GM13976 (cell line): Measurements from ENCODE around the gene SETMAR.

Experiments used
- DNase-seq: peaks from one replicate; pipeline ENCODE4 v3.0.0; 2012; ENCODE audit warnings: low spot score
- in situ Hi-C: fragments of 300-500 bp; cut with MboI; formaldehyde crosslinking; loops from one replicate; pipeline ENCODE4 v1.12.0; 2022; ENCODE audit warnings: low sequenced_read_pairs, mixed read lengths, inconsistent platforms; ENCODE audit not compliant: unreplicated experiment
- TF ChIP-seq, protein P1 (sequence below): IDR thresholded peaks from 2 replicates; pipeline ENCODE4 v1.5.1; 2012; ENCODE audit warnings: borderline replicate concordance, mild to moderate bottlenecking; ENCODE audit not compliant: insufficient read depth; ENCODE audit errors: extremely low read depth, missing control alignments, control extremely low read depth

The SETMAR gene

DNA sequence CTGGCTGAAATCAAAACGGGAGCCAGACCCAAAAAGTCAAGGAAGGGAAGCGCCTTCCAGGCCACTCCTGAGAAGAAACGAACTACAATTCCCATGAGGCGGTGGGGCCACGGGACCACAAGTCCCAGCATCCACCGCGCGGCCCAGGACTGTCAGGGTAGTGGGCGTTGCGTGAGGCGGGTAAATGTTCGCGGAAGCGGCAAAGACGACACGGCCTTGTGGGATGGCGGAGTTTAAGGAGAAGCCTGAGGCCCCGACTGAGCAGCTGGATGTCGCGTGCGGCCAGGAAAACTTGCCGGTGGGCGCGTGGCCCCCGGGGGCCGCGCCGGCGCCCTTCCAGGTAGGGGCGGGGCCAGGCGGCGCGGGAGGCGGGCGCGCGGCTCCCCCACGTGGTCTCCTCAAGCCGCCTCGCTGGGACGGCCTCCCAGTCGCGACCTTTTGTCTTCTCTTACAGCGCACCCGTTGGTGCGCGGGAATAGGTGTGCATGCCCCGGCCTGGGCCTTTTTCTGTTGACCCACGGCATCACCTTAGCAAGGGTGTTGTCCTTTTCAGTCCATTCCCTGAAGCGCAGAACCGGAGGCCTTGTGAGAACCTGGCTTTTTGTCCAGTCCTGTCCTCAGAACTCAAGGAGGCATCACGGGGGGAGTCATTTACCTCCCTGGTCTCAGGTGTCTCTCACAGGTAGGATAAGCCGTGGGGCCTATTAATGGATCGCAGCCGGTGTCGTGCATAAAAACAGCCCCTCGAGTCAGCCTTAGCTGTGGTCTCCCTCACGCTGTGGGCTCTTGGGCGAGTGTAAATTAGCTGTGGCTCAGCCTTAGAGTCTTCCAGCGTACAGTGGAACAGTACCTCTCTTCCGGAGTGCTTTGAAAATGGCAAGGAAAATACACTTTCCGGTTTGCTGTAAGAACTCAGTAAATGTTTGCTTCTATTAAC, at the start of gene SETMAR:
Gene SETMAR, plus strand, starts transcription at position 183 of the 937 bp plus-strand sequence. Its CDS starts 2 bp downstream, at position 185.
- in situ Hi-C loops = no loop called here
- TF ChIP-seq, protein P1, sequence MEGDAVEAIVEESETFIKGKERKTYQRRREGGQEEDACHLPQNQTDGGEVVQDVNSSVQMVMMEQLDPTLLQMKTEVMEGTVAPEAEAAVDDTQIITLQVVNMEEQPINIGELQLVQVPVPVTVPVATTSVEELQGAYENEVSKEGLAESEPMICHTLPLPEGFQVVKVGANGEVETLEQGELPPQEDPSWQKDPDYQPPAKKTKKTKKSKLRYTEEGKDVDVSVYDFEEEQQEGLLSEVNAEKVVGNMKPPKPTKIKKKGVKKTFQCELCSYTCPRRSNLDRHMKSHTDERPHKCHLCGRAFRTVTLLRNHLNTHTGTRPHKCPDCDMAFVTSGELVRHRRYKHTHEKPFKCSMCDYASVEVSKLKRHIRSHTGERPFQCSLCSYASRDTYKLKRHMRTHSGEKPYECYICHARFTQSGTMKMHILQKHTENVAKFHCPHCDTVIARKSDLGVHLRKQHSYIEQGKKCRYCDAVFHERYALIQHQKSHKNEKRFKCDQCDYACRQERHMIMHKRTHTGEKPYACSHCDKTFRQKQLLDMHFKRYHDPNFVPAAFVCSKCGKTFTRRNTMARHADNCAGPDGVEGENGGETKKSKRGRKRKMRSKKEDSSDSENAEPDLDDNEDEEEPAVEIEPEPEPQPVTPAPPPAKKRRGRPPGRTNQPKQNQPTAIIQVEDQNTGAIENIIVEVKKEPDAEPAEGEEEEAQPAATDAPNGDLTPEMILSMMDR = peak; percentile 8
- peak; percentile 92 for DNase-seq

DNA sequence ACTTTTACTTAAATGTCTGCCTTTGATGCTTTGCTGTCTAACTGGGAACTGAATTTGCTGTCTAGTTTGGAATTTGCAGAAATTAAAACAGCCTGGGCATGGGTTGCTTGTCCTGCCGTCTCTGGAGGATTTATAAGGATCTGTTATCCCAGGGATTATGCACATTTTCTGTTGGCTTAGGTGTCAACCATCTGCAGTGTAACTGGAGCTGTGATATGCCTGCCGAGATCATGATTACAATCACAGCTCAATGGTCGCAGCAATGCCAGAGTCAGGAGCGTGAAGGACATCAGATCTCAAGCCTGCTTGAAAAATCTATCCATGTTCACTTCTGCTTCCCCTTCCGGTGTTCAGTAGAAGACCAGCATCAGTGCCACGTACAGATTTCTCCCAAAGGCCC, 41.8 kb upstream of the SETMAR start:
- in situ Hi-C loops = no loop called here
- TF ChIP-seq, protein P1 = no peak
- DNase-seq = no peak

- in situ Hi-C loops = no loop called here
- TF ChIP-seq, protein P1 = no peak
- no peak for DNase-seq
Measured at GRCh38 chr3:4264040-4264439, 39.1 kb upstream of the SETMAR start.

GRCh38 chr3:4270720-4271119, 32.4 kb upstream of the SETMAR start:
- in situ Hi-C loops = no loop called here
- peak; percentile 19 for DNase-seq
- TF ChIP-seq, protein P1 = no peak

GRCh38 chr3:4271834-4272233, 31.3 kb upstream of the SETMAR start:
- TF ChIP-seq, protein P1 = no peak
- in situ Hi-C loops = no loop called here
- DNase-seq = peak; percentile 35

GRCh38 chr3:4279516-4280105, 23.6 kb upstream of the SETMAR start:
- DNase-seq = no peak
- TF ChIP-seq, protein P1 = no peak
- in situ Hi-C loops = loop anchor here (10.0 kb wide), 1 partner anchor 1075 kb away; no protein-coding TSS in a partner anchor
